RWPE2 (cell line): ENCODE results near the gene FNTB.

Experiments used
- ATAC-seq: fragments of 200-7000 bp; cut with Tn5 transposase; 3 replicates; pipeline ENCODE4 v1.9.1; 2021; ENCODE audit warnings: low read depth
- DNase-seq: peaks from one replicate; pipeline ENCODE4 v3.0.0-alpha.2; 2020; ENCODE audit warnings: low spot score
- H3K27ac ChIP-seq: fragments of 450-650 bp; 2 replicates; pipeline ENCODE4 v1.5.1; 2017; ENCODE audit warnings: mild to moderate bottlenecking; ENCODE audit not compliant: poor library complexity, severe bottlenecking
- H3K27me3 ChIP-seq: fragments of 250-450 bp; sonication (Bioruptor Pico); 2 replicates; pipeline ENCODE4 v1.5.1; 2021; ENCODE audit warnings: mild to moderate bottlenecking, moderate library complexity; ENCODE audit not compliant: insufficient read depth, poor library complexity, severe bottlenecking
- H3K36me3 ChIP-seq: fragments of 250-450 bp; sonication (Bioruptor Pico); 2 replicates; pipeline ENCODE4 v1.5.1; 2020; ENCODE audit warnings: low read depth, mild to moderate bottlenecking, moderate library complexity
- H3K4me1 ChIP-seq: fragments of 250-450 bp; sonication (Bioruptor Pico); 2 replicates; pipeline ENCODE4 v1.5.1; 2021; ENCODE audit warnings: mild to moderate bottlenecking, moderate library complexity; ENCODE audit not compliant: insufficient read depth, poor library complexity, severe bottlenecking
- H3K4me3 ChIP-seq: fragments of 250-450 bp; sonication (Bioruptor Pico); 2 replicates; pipeline ENCODE4 v1.5.1; 2021; ENCODE audit warnings: mild to moderate bottlenecking, moderate library complexity; ENCODE audit not compliant: severe bottlenecking
- H3K9me3 ChIP-seq: fragments of 250-450 bp; sonication (Bioruptor Pico); 2 replicates; pipeline ENCODE4 v1.5.1; 2021; ENCODE audit warnings: mild to moderate bottlenecking, moderate library complexity; ENCODE audit not compliant: severe bottlenecking
- CTCF ChIP-seq: fragments of 450-650 bp; IDR thresholded peaks from one replicate; pipeline ENCODE4 v1.5.1; 2017; ENCODE audit warnings: mild to moderate bottlenecking, moderate library complexity; ENCODE audit not compliant: poor library complexity, severe bottlenecking

FNTB gene

GRCh38 chr14:65096323-65097089 lies 109.8 kb downstream of the FNTB start:
- no peaks in the 10 kb centered on the region for H3K27me3 ChIP-seq
- H3K4me1 ChIP-seq = peaks cover 18% of the 10 kb centered on the region
- no peaks in the 10 kb centered on the region for H3K9me3 ChIP-seq
- ATAC-seq = no peak
- DNase-seq = no peak
- no peak overlapping the region for H3K4me3 ChIP-seq
- H3K36me3 ChIP-seq = peaks cover 98% of the 10 kb centered on the region
- H3K27ac ChIP-seq = no peak overlapping the region
- TF ChIP-seq CTCF = no peak

- no peak for DNase-seq
- no peak overlapping the region for H3K4me3 ChIP-seq
- H3K27me3 ChIP-seq = no peaks in the 10 kb centered on the region
- TF ChIP-seq CTCF = no peak
- peaks cover 77% of the 10 kb centered on the region for H3K36me3 ChIP-seq
- no peak for ATAC-seq
- H3K9me3 ChIP-seq = no peaks in the 10 kb centered on the region
- peaks cover 18% of the 10 kb centered on the region for H3K4me1 ChIP-seq
- H3K27ac ChIP-seq = no peak overlapping the region
Measured at GRCh38 chr14:65098586-65098985, 111.9 kb downstream of the FNTB start.

DNA sequence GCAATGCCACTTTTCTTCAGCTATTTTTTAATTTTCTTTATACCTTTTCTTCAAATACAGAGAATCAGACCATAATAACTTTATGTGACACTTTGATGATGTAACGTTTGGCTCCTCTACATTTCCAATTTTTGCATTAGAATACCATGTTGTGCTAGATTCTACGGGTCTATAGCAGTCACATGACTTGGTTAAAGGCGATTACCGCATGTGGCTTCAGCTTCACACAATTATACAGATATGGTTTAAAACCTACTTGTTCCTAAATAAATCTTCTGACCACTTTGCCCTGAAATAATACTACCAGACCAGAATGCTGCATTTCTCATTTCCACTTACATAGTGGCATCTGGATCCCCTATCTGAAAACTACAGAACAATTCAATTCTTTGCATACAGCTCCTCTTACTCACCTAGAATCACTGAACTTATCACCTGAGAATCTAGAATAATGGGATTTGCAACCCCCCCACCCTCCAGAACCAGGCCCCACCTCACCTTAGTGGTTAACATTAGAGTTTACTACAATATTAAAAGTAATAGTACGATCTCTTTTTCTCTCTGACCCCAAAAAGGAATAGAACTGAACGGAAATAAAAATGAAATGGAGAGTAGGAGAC lies 114.3 kb downstream of the FNTB start:
- no peaks in the 10 kb centered on the region for H3K27me3 ChIP-seq
- H3K36me3 ChIP-seq = peaks cover 53% of the 10 kb centered on the region
- H3K4me1 ChIP-seq = peaks cover 18% of the 10 kb centered on the region
- TF ChIP-seq CTCF = no peak
- no peak for DNase-seq
- no peaks in the 10 kb centered on the region for H3K9me3 ChIP-seq
- H3K4me3 ChIP-seq = peak overlapping the region; percentile 75
- no peak for ATAC-seq
- peak overlapping the region; percentile 63 for H3K27ac ChIP-seq

- ATAC-seq = peak; percentile 37
- Histone ChIP-seq H3K9me3 (no peaks in the 10 kb centered on the region), H3K4me1 (peaks cover 18% of the 10 kb centered on the region), H3K4me3 (peak overlapping the region; percentile 75), H3K36me3 (peaks cover 45% of the 10 kb centered on the region), H3K27me3 (no peaks in the 10 kb centered on the region), H3K27ac (peak overlapping the region; percentile 63)
- DNase-seq = no peak
- TF ChIP-seq CTCF = no peak
Measured at GRCh38 chr14:65101631-65102440, 115.1 kb downstream of the FNTB start.
